HG03066 (cell line): Measurements from ENCODE around the gene COX19.
"Not testable (repeated sequence)": the region's sequence is repeated elsewhere in the genome, so short reads cannot be mapped to it uniquely, and the experiment has no call there.

Experiments used
- ATAC-seq: cut with Tn5 transposase; IDR thresholded peaks from one replicate; pipeline ENCODE4 v1.9.1; 2021; ENCODE audit warnings: low read depth; ENCODE audit not compliant: unreplicated experiment

The COX19 gene

GRCh38 chr7:1011297-1012003, 36.1 kb upstream of the COX19 start:
- ATAC-seq, result no peak

DNA sequence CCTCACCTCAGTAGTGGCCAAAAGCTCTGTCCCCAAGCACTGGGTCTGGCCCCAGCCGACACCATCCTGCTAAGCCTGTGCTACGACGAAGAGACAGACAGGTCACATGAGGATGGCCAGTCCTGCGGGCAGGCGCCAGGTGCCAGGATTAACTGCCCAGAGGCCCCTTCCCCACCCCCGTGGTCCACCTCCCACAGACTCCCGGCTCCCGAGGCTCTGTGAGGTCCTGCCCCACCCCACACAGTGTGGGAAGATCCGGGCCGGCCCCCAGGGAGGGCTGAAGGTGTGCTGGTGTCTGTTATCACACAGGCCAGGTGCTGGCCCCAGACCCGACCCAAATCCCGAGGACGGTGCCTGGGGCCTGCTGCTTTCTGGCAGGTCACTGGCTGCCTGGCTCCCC, 34.9 kb upstream of the COX19 start:
- ATAC-seq, result no peak

DNA sequence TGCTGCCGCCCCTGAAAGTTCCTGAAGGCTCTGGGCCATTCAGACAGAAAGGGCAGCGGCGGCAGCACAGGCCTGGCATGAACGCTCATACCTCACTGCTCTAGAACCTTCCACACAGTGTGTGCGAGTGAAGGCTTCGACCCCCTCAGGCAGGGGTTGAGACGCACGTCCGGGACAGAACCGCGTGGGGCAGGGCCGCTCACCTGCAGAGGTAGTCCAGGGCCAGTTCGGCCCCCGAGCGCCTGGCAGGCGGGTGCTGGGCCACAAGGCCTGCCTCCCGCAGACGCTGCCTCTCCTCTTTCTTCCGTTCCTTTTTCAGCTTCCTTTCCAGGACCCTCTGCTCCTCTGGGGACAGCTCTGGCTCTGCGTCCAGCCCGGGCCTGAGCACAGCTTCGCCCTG, 34.4 kb upstream of the COX19 start:
- no peak for ATAC-seq

DNA sequence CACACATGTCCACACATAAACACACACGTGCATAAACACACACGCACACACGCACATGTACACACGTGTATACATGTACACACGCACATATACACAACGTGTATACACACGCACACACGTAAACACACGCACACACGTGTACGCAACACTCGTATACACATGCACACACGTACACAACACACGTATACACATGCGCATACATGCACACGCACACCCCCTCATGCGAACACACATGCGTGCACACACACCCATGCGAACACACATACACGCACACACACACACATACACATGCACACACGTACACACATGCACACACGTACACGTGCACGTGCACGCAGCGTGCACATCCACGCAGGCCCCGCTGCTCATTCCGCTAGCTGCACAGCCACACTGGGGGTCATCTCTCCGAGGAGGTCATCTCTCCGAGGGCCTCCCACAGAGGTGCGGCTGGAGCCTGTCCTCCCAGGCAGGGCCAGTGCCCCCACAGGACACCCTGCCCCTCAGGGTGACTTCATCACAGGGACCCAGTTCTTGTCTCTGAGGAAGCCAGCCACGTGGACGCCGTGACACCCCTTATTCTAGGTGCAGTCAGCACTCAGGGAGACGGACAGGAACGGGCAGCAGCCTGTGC, 33.5 kb upstream of the COX19 start:
- no peak for ATAC-seq

- no peak for ATAC-seq
Observed at GRCh38 chr7:1007901-1008300, 32.6 kb upstream of the COX19 start.

- ATAC-seq, result no peak
Observed at GRCh38 chr7:1005303-1005702, 30.0 kb upstream of the COX19 start.

GRCh38 chr7:1004018-1004852, 28.9 kb upstream of the COX19 start:
- no peak for ATAC-seq

DNA sequence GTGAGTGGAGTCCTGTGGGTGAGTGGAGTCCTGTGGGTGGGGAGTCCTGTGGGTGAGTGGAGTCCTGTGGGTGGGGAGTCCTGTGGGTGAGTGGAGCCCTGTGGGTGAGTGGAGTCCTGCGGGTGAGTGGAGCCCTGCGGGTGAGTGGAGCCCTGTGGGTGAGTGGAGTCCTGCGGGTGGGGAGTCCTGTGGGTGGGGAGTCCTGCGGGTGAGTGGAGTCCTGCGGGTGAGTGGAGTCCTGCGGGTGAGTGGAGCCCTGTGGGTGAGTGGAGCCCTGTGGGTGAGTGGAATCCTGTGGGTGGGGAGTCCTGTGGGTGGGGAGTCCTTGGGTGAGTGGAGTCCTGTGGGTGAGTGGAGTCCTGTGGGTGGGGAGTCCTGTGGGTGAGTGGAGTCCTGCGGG, 27.1 kb upstream of the COX19 start:
- ATAC-seq, result not testable (repeated sequence)

DNA sequence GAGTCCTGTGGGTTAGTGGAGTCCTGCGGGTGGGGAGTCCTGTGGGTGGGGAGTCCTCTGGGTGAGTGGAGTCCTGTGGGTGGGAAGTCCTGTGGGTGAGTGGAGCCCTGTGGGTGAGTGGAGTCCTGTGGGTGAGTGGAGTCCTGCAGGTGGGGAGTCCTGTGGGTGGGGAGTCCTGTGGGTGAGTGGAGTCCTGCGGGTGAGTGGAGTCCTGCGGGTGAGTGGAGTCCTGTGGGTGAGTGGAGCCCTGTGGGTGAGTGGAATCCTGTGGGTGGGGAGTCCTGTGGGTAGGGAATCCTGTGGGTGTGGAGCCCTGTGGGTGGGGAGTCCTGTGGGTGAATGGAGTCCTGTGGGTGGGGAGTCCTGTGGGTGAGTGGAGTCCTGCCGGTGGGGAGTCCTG, 26.7 kb upstream of the COX19 start:
- ATAC-seq, result not testable (repeated sequence)

DNA sequence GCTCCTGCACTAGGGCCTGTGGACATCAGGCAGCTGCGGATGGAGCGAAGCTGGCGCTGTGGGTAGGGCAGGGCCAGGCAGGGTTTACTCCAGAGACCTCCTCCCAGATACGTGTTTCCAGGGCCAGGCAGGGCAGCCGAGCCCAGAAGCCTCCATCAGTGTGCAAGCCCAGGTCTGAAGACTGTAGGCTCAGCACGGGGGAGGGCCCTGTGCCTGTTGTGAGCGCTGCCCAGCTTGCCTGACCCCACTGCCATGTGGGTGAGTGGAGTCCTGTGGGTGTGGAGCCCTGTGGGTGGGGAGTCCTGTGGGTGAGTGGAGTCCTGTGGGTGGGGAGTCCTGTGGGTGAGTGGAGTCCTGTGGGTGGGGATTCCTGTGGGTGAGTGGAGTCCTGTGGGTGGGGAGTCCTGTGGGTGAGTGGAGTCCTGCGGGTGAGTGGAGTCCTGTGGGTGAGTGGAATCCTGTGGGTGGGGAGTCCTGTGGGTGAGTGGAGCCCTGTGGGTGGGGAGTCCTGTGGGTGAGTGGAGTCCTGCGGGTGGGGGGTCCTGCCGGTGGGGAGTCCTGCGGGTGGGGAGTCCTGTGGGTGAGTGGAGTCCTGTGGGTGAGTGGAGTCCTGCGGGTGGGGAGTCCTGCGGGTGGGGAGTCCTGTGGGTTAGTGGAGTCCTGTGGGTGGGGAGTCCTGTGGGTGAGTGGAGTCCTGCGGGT, 25.9 kb upstream of the COX19 start:
- not testable (repeated sequence) for ATAC-seq

GRCh38 chr7:999941-1000935, 24.9 kb upstream of the COX19 start:
- ATAC-seq, result no peak

DNA sequence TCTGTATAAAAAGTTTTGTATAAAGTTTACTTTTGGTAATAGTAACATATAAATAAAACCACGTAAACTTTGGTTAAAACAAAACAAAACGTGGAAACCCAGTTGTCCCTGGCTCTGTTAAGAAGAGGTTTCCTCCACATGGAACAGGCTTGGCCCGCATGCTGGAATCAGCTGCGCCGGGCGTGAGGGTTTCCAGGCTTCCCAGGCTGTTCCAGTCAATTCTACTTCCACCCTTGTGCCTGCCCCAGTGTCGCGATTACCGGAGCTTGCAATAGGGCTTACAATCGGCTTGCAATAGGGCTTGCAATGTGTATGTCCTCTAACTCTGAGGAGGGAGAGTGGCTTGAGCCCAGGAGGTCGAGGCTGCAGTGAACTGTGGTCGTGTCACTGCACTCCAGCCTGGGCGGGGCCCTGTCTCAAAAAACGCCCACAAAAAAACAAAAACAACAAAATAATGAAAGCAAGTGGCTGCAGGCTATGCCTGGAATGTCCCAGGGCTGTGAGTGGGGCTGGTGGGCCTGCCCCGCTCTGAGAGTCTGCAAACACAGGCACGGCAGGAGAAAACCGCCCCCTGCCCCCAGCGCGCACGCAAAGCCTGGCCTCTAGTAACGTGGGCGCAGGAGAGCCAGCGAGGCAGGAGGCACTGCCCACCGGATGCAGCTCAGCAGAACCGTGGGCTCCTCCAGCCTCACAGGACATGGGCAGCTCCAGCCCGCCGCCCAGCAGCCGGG, 24.0 kb upstream of the COX19 start:
- no peak for ATAC-seq

GRCh38 chr7:997404-998395, 22.4 kb upstream of the COX19 start:
- ATAC-seq, result no peak

- no peak for ATAC-seq
Observed at GRCh38 chr7:996079-996872, 20.9 kb upstream of the COX19 start.

DNA sequence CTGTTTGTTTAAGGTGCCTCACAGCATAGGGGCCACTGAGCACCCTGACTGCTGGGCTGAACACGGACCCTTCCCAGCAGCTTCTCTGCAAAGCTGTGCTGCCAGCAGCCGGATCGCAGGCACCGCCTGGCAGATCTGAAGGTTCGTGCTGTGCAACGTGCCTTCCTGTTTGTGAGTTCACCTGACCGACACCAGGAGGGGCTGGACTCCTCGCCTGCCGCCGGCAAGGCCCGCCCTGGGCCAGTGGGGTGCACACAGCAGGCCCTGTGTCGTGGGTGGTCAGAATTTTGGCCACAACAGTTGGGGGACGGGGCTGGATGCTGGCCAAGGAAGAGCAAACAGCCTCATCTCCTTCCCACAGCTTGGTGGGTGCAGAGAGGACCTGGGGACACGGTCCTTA, 20.2 kb upstream of the COX19 start:
- ATAC-seq, result no peak

DNA sequence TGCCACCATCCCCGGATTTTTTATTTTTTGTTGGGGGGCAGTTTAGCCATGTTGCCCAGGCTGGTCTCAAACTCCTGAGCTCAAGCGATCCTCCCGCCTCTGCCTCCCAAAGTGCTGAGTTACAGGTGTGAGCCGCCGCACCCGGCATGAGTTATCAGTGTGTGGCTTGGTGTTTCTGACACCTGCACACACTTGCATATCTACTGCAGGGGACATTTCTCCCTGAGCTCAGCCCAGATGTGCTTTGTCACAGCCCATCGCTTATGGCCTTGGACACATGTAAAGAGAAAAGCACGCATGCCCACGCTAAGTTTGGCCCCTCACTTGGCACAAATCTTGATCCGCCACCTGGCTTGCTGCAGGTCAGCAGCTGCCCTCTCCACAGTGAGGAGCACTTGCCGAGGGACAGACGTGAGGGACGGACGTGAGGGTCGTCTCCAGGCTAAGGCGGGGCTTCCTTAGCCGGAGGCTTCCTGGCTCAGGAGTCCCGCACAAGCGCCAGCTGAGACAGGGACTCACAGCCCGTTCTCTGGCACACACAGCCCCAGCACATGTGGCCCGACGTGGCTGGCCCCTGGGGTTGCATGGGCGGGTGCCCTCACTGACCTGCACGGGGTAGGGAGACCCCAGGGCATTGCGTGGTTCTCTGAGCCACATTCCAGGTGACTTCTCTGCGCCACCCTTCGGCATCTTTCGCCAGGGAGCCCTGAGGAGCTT, 19.4 kb upstream of the COX19 start:
- ATAC-seq, result no peak
